ENCODE measurements around the gene SHOX.
"Not testable (repeated sequence)": the region's sequence is repeated elsewhere in the genome, so short reads cannot be mapped to it uniquely, and the experiment has no call there.

SHOX gene

GRCh38 chrX:622802-623201 is 7.8 kb upstream of the SHOX start:
- DNase-seq: not testable (repeated sequence)

DNA sequence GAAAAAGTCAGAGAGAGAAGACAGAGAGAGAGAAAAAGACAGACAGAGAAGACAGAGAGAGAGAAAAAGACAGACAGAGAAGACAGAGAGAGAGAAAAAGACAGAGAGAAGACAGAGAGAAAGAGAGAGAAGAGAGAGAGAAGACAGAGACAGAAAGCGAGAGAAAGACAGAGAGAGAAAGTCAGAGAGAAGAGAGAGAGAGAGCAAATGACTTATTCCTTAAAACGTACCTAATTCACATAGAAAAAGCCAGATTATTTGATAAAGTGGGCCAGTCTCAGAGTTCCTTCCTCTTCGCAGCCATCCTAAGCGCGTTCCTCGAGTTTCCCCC is 7.4 kb upstream of the SHOX start:
- DNase-seq: no peak

GRCh38 chrX:623599-624315 is 6.8 kb upstream of the SHOX start:
- no peak for DNase-seq

- no peak for DNase-seq
Measured at GRCh38 chrX:625137-625691, 5.4 kb upstream of the SHOX start.

GRCh38 chrX:626047-626446 is 4.5 kb upstream of the SHOX start:
- not testable (repeated sequence) for DNase-seq

- no peak for DNase-seq
Measured at GRCh38 chrX:626745-627509, 3.7 kb upstream of the SHOX start.

GRCh38 chrX:627510-627981 is 3.0 kb upstream of the SHOX start:
- DNase-seq: no peak

DNA sequence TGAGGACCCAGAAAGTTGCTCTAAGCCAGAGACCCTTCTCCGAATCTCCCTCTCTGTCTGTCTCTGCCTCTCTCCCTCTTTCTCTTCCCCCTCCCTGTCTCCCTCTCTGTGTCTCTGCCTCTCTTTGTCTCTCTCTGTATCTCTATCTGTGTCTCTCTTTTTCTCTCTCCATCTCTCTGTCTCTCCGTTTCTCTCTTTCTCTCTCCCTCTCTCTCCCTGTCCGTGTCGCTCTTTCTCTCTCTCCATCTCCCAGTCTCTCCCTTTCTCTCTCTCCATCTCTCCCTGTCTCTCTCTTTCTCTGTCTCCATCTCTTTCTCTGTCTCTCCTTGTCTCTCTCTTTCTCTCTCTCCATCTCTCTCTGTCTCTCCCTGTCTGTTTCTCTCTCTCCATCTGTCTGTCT is 2.6 kb upstream of the SHOX start:
- no peak for DNase-seq

DNA sequence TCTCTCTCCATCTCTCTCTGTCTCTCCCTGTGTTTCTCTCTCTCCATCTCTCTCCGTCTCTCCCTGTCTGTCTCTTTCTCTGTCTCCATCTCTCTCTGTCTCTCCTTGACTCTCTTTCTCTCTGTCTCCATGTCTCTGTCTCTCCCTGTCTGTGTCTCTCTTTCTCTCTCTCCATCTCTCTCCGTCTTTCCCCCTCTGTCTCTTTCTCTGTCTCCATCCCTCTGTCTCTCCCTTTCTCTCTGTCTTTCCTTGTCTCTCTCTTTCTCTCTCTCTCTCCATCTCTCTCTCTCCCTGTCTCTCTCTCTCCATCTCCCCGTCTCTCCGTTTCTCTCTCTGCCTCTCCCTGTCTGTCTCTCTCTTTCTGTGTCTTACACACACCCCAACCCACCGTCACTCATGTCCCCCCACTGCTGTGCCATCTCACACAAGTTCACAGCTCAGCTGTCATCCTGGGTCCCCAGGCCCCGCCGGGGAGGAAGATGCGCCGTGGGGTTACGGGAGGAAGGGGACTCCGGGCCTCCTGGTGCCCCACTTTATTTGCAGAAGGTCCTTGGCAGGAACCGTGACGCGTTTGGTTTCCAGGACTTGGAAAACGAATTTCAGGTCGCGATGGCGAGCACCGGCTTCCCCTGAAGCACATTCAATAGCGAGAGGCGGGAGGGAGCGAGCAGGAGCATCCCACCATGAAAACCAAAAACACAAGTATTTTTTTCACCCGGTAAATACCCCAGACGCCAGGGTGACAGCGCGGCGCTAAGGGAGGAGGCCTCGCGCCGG is 1.2 kb upstream of the SHOX start:
- DNase-seq: no peak

DNA sequence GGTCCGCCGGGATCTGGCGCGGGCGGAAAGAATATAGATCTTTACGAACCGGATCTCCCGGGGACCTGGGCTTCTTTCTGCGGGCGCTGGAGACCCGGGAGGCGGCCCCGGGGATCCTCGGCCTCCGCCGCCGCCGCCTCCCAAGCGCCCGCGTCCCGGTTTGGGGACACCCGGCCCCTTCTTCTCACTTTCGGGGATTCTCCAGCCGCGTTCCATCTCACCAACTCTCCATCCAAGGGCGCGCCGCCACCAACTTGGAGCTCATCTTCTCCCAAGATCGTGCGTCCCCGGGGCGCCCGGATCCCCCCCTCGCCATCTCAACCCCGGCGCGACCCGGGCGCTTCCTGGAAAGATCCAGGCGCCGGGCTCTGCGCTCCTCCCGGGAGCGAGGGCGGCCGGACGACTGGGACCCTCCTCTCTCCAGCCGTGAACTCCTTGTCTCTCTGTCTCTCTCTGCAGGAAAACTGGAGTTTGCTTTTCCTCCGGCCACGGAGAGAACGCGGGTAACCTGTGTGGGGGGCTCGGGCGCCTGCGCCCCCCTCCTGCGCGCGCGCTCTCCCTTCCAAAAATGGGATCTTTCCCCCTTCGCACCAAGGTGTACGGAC is 482 bp upstream of the SHOX start:
- DNase-seq: no peak

DNA sequence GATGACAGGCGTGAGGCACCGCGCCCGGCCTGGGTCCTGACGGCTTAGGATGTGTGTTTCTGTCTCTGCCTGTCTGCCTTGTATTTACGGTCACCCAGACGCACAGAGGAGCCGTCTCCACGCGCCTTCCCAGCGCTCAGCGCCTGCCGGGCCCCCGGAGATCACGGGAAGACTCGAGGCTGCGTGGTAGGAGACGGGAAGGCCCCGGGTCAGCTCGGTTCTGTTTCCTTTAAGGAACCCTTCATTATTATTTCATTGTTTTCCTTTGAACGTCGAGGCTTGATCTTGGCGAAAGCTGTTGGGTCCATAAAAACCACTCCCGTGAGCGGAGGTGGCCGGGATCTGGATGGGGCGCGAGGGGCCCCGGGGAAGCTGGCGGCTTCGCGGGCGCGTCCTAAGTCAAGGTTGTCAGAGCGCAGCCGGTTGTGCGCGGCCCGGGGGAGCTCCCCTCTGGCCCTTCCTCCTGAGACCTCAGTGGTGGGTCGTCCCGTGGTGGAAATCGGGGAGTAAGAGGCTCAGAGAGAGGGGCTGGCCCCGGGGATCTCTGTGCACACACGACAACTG is 1.3 kb downstream of the SHOX start:
- no peak for DNase-seq

DNA sequence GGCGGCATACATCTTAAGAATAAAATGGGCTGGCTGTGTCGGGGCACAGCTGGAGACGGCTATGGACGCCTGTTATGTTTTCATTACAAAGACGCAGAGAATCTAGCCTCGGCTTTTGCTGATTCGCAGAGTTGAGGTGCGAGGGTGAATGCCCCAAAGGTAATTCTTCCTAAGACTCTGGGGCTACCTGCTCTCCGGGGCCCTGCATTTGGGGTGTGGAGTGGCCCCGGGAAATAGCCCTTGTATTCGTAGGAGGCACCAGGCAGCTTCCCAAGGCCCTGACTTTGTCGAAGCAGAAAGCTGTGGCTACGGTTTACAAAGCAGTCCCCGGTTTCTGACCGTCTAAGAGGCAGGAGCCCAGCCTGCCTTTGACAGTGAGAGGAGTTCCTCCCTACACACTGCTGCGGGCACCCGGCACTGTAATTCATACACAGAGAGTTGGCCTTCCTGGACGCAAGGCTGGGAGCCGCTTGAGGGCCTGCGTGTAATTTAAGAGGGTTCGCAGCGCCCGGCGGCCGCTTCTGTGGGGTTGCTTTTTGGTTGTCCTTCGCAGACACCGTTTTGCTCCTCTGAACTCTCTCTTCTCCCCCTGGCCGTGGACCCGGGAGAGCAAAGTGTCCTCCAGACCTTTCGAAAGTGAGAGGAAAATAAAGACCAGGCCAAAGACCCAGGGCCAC is 1.9 kb downstream of the SHOX start:
- no peak for DNase-seq

GRCh38 chrX:633043-633984 is 2.7 kb downstream of the SHOX start:
- DNase-seq: no peak

DNA sequence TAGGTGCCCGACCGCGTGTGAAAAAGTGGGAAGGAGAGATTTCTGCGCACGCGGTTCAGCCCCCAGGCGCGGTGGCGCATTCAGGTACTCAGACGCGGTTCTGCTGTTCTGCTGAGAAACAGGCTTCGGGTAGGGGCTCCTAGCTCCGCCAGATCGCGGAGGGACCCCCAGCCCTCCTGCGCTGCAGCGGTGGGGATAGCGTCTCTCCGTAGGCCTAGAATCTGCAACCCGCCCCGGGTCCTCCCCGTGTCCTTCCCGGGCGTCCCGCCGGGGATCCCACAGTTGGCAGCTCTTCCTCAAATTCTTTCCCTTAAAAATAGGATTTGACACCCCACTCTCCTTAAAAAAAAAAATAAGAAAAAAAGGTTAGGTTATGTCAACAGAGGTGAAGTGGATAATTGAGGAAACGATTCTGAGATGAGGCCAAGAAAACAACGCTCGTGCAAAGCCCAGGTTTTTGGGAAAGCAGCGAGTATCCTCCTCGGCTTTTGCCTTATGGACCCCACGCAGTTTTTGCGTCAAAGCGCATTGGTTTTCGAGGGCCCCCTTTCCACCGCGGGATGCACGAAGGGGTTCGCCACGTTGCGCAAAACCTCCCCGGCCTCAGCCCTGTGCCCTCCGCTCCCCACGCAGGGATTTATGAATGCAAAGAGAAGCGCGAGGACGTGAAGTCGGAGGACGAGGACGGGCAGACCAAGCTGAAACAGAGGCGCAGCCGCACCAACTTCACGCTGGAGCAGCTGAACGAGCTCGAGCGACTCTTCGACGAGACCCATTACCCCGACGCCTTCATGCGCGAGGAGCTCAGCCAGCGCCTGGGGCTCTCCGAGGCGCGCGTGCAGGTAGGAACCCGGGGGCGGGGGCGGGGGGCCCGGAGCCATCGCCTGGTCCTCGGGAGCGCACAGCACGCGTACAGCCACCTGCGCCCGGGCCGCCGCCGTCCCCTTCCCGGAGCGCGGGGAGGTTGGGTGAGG is 3.7 kb downstream of the SHOX start:
- no peak for DNase-seq

- DNase-seq: no peak
Measured at GRCh38 chrX:635428-636090, 5.0 kb downstream of the SHOX start.

DNA sequence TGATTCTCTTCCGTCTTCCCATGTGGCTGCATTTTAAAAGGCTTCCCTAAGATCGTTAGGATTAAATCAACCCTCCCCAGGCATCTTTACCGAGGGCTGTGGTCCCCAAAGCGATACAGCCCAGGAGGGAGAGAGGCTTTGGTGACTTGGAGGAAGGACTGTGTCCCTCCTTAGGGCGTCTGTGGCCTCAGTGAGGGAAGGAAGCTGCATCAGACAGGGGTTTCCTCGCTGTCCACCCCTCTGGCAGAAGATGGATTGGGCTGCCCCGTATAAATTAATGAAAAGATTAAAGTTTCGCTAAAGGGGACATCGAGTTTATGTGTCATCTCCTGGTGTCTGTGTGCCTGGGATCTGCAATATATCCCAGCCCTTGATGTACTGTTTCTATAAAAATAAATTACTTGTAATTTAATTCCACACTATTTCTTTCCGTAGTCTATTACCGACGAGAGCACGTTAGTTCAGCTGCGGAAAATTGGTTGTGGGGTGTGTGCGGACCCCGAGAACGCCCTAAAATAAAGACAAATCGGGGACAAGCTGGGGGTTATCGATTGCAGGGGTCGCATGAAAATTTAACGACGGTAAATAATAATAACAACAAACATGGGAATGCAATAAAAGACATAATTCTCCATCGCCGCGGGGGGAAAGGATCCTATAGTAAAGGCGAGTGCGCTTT is 6.5 kb downstream of the SHOX start:
- no peak for DNase-seq

GRCh38 chrX:637660-638481 is 7.3 kb downstream of the SHOX start:
- DNase-seq: no peak

All from NCI-H226 (cell line).